Coronary artery (tissue), 2 donors: ENCODE data around the gene UCHL1.
"Not testable (repeated sequence)": the region's sequence is repeated elsewhere in the genome, so short reads cannot be mapped to it uniquely, and the experiment has no call there.

Source experiments
- DNase-seq: peaks from one replicate; pipeline ENCODE4 v3.0.0-alpha.2; 2017; ENCODE audit warnings: low spot score
- H3K27ac ChIP-seq, 2 donors: fragments of 200-600 bp; sonication (generic); one replicate each; pipeline ENCODE4 v1.5.1; 2016 to 2019
- H3K4me3 ChIP-seq: fragments of 200-600 bp; sonication (generic); 2 replicates; pipeline ENCODE4 v1.5.1; 2016; ENCODE audit warnings: mild to moderate bottlenecking, moderate library complexity
- CTCF ChIP-seq: fragments of 200-600 bp; sonication (generic); IDR thresholded peaks from one replicate; pipeline ENCODE4 v1.5.1; 2019; ENCODE audit warnings: antibody characterized with exemption

Gene UCHL1

DNA sequence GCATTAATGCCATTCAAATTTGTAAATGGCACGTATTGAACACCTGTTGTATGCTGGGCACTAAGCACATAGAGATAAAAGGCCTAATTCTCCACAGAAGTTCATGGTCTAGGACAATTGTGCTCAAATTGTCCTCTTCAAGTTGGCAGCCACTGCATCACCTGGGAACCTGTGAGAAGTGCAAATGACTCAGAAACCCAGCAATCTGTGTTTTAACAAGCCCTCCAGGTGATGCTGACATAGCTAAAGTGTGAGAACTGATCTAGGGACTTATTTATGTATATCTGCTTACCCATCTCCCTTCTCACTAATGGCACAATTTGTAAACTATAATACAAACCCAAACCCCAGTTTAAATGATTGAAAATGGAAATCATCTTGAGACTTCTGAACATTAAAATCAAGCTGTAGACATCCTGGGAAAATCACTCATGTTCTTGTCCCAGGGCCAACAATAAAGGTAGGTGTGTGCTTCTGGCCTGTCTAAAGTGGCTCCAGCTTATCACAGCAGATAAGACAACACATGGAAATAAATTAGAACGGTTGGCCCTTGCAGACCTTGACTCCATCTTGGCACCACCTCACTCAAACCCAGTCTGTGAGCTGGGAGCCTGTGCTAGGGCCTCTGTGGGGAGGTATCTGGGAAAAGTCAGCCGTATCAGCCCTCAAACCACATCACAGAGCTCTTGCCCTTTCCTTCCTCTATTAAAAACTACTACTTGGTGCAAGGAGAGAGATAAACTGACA lies 46.8 kb downstream of the UCHL1 start:
- H3K27ac ChIP-seq = no peak overlapping the region
- TF ChIP-seq CTCF = no peak
- no peak for DNase-seq
- H3K4me3 ChIP-seq = no peak overlapping the region

- TF ChIP-seq CTCF = no peak
- Histone ChIP-seq H3K4me3 (no peak overlapping the region), H3K27ac (no peak overlapping the region)
- no peak for DNase-seq
Observed at GRCh38 chr4:41304221-41304620, 47.5 kb downstream of the UCHL1 start.

DNA sequence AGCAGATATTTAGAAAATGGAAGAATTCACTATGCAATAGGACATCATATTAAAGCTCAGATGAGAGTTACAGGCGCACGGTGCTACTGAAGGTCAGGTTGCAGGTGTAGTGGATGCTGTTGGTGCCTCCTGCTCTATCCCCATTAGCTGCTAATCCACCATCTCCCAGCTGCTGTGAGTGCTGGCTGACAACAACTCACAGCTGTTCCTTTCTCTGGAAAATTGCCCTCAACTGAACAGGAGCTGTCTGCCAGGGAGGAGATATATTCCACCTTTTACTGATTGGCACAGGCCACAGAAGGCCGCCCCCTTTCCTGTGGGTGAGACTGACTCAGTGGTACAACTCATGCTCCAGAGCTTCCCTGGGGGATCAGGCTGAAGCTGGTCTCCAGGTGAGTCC lies 48.7 kb downstream of the UCHL1 start:
- DNase-seq = no peak
- TF ChIP-seq CTCF = no peak
- no peak overlapping the region for H3K4me3 ChIP-seq

DNA sequence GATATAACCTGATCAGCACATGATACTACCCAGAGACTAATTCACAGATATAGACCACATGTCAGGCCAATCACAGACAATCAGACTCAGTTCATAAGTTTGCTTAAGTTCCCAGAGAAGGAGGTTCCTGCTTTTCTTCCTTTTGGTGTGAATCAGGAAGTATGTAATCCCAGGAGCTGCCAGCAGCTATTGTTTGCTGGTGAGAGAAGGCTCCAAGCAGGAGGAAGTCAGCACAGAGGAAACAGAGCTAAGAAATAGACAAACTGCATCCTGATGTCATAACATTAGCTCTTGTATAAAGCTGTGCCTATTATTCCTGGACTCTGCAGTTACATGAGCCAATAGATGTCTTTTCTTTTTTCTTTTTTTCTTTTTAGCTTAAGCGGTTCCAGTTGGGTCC lies 50.9 kb downstream of the UCHL1 start:
- H3K27ac ChIP-seq = no peak overlapping the region
- no peak for DNase-seq
- TF ChIP-seq CTCF = no peak
- no peak overlapping the region for H3K4me3 ChIP-seq

More for the DNA sequence above, 48.7 kb downstream of the UCHL1 start:
- no peak overlapping the region for H3K27ac ChIP-seq

GRCh38 chr4:41308398-41308797 lies 51.7 kb downstream of the UCHL1 start:
- TF ChIP-seq CTCF = no peak
- no peak overlapping the region for H3K4me3 ChIP-seq
- no peak overlapping the region for H3K27ac ChIP-seq
- DNase-seq = no peak

- DNase-seq, H3K27ac ChIP-seq, H3K4me3 ChIP-seq: not testable (repeated sequence)
Observed at GRCh38 chr4:41315426-41315825, 58.7 kb downstream of the UCHL1 start.

DNA sequence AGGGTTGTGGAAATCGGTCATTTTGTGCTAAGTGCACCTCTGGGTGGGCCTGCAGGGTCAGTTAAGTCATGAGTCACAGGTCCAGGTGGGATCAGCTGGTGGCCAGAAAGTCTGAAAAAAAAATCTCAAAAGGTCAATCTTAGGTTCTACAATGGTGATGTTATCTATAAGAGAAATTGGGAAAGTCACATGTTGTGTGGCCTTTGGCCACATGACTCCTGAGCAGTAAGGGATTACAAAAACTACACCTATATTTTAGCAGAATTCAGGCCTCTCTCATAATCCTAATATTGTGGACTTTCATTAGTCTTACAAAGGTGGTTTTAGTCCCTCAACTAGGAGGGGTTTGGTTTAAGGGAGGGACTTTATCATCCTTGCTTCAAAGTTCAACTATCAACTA lies 59.1 kb downstream of the UCHL1 start:
- Histone ChIP-seq H3K4me3 (no peak overlapping the region), H3K27ac (no peak overlapping the region)
- no peak for DNase-seq
- TF ChIP-seq CTCF = no peak
